PC-9 (cell line): Measurements from ENCODE around the gene ERC2.

ENCODE experiments used
- EZH2 ChIP-seq: fragments of 200-600 bp; sonication (generic); IDR thresholded peaks from 2 replicates; pipeline ENCODE4 v1.8.0; 2017; ENCODE audit warnings: antibody characterized with exemption, low read depth
- TF ChIP-seq, protein P1 (sequence below): fragments of 200-600 bp; sonication (generic); conservative IDR thresholded peaks from 2 replicates; pipeline ENCODE4 v1.6.1; 2017; ENCODE audit warnings: mixed run types, antibody characterized with exemption, mild to moderate bottlenecking, moderate library complexity

DNA sequence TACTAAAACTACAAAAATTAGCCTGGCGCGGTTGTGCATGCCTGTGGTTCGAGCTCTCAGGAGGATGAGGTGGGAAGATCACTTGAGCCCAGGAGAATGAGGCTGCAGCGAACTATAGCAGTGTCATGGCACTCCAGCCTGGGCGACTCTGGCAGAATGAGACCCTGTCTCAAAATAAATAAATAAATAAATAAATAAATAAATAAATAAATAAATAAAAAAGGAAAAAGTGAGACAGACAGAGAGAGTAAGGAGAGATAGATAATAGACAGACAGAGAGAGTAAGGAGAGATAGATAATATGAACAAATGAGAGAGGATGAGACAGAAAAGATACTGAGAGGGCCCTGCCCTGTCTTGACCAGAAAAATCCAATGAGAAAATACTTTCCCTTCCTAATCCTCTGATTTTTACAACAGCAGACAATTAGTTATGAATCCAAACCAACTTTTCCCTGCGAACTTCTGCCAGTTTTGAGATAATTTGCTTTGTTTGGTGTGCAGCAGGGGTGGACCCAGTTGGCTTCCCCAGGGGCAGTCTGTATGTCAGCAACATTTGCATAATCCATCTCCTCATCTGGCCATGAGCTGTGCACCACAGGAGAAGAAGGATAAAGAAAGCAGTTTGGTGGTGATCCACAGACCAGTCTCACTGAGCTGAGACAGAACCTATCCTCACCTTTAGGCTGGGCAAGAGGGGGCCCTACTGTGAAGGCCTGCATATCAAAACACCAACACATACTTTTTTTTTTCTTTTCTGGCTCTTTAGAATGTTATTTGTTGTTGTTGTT is 692.7 kb downstream of the ERC2 start:
- TF ChIP-seq, protein P1, sequence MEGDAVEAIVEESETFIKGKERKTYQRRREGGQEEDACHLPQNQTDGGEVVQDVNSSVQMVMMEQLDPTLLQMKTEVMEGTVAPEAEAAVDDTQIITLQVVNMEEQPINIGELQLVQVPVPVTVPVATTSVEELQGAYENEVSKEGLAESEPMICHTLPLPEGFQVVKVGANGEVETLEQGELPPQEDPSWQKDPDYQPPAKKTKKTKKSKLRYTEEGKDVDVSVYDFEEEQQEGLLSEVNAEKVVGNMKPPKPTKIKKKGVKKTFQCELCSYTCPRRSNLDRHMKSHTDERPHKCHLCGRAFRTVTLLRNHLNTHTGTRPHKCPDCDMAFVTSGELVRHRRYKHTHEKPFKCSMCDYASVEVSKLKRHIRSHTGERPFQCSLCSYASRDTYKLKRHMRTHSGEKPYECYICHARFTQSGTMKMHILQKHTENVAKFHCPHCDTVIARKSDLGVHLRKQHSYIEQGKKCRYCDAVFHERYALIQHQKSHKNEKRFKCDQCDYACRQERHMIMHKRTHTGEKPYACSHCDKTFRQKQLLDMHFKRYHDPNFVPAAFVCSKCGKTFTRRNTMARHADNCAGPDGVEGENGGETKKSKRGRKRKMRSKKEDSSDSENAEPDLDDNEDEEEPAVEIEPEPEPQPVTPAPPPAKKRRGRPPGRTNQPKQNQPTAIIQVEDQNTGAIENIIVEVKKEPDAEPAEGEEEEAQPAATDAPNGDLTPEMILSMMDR, result no peak
- TF ChIP-seq EZH2, result no peak
